Measurements from ENCODE around the gene UCP3.

Gene UCP3

GRCh38 chr11:73996161-73996747, 12.6 kb downstream of the UCP3 start:
- H3K4me3 ChIP-seq (ENCODE audit: low read depth in 1 of 2, low read length in 1 of 2), result no peak overlapping the region
- H3K9me3 ChIP-seq, result no peaks in the 10 kb centered on the region
- no peak overlapping the region for H3K27ac ChIP-seq
- TF ChIP-seq, protein P1, sequence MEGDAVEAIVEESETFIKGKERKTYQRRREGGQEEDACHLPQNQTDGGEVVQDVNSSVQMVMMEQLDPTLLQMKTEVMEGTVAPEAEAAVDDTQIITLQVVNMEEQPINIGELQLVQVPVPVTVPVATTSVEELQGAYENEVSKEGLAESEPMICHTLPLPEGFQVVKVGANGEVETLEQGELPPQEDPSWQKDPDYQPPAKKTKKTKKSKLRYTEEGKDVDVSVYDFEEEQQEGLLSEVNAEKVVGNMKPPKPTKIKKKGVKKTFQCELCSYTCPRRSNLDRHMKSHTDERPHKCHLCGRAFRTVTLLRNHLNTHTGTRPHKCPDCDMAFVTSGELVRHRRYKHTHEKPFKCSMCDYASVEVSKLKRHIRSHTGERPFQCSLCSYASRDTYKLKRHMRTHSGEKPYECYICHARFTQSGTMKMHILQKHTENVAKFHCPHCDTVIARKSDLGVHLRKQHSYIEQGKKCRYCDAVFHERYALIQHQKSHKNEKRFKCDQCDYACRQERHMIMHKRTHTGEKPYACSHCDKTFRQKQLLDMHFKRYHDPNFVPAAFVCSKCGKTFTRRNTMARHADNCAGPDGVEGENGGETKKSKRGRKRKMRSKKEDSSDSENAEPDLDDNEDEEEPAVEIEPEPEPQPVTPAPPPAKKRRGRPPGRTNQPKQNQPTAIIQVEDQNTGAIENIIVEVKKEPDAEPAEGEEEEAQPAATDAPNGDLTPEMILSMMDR (IDR thresholded peaks at IDR 0.05), result no peak
- H3K27me3 ChIP-seq, result no peaks in the 10 kb centered on the region
- no peaks in the 10 kb centered on the region for H3K36me3 ChIP-seq
- peaks cover 0 to 6% of the 10 kb centered on the region in 2 experiments for H3K4me1 ChIP-seq (ENCODE audit: control insufficient read depth in 1 of 2, insufficient read depth in 1 of 2, low read depth in 1 of 2, low read length in 1 of 2)

DNA sequence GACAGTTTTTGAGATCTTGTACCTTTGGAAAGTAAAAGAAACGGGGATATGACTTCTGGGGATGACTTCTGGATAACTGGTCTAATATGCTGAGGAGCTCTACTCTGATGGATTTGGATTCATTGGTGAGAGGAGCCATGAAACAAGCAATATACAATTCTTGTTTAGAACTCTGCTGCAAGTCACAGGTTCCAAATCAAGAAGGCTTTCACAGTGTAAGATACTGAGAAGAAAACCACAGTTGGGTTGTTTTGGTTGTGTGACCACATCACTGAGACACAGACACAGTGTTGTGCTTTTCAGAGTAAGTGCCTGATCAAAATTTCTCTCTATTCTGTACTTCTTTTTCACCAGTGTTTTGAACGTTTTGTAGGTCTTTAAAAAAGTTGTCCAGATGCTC, 13.2 kb downstream of the UCP3 start:
- Histone ChIP-seq H3K27me3 (no peaks in the 10 kb centered on the region), H3K36me3 (no peaks in the 10 kb centered on the region), H3K4me3 (ENCODE audit: low read depth in 1 of 2, low read length in 1 of 2) (no peak overlapping the region), H3K4me1 (ENCODE audit: control insufficient read depth in 1 of 2, insufficient read depth in 1 of 2, low read depth in 1 of 2, low read length in 1 of 2) (peaks cover 0 to 6% of the 10 kb centered on the region in 2 experiments), H3K27ac (peak overlapping the region; percentile 56), H3K9me3 (no peaks in the 10 kb centered on the region)
- TF ChIP-seq, protein P1 (IDR thresholded peaks at IDR 0.05), result no peak

- Histone ChIP-seq H3K36me3 (no peaks in the 10 kb centered on the region), H3K9me3 (no peaks in the 10 kb centered on the region), H3K4me1 (ENCODE audit: control insufficient read depth in 1 of 2, insufficient read depth in 1 of 2, low read depth in 1 of 2, low read length in 1 of 2) (peaks cover 0 to 6% of the 10 kb centered on the region in 2 experiments), H3K4me3 (ENCODE audit: low read depth in 1 of 2, low read length in 1 of 2) (no peak overlapping the region), H3K27ac (peak overlapping the region; percentile 56), H3K27me3 (no peaks in the 10 kb centered on the region)
- TF ChIP-seq, protein P1 (IDR thresholded peaks at IDR 0.05), result no peak
Measured at GRCh38 chr11:73995247-73995646, 13.6 kb downstream of the UCP3 start.

GRCh38 chr11:73991471-73992006, 17.3 kb downstream of the UCP3 start:
- Histone ChIP-seq H3K27ac (no peak overlapping the region), H3K27me3 (no peaks in the 10 kb centered on the region), H3K4me3 (ENCODE audit: low read depth in 1 of 2, low read length in 1 of 2) (no peak overlapping the region), H3K4me1 (ENCODE audit: control insufficient read depth in 1 of 2, insufficient read depth in 1 of 2, low read depth in 1 of 2, low read length in 1 of 2) (peaks cover 0 to 6% of the 10 kb centered on the region in 2 experiments), H3K9me3 (no peaks in the 10 kb centered on the region), H3K36me3 (no peaks in the 10 kb centered on the region)
- TF ChIP-seq, protein P1 (IDR thresholded peaks at IDR 0.05), result no peak

DNA sequence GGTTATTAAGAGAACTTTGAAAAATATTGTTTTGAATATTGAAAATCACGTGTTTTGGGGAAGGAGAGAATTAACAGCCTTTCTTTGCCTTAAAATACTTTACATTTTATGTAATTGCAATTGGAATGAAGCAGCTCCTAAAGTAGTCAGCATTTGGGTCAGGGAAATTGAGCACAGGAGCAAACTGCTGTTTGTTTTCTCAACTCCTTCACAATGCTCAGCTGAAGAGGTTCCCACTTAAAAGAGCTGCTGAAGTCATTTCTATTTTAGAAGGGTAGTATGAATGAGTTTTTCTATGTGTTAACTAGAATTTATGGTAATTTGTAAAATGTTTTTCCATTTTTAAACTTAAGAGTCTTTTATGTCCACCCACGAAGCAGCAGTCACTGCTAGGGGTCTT, 18.2 kb downstream of the UCP3 start:
- Histone ChIP-seq H3K27ac (no peak overlapping the region), H3K4me1 (ENCODE audit: control insufficient read depth in 1 of 2, insufficient read depth in 1 of 2, low read depth in 1 of 2, low read length in 1 of 2) (peaks cover 0 to 6% of the 10 kb centered on the region in 2 experiments), H3K36me3 (no peaks in the 10 kb centered on the region), H3K27me3 (no peaks in the 10 kb centered on the region), H3K9me3 (no peaks in the 10 kb centered on the region), H3K4me3 (ENCODE audit: low read depth in 1 of 2, low read length in 1 of 2) (no peak overlapping the region)
- TF ChIP-seq, protein P1 (IDR thresholded peaks at IDR 0.05), result no peak

All from neutrophil (primary cell).